GM19395 (cell line): ENCODE data around the gene CREB3L1.
"Not testable (repeated sequence)": the region's sequence is repeated elsewhere in the genome, so short reads cannot be mapped to it uniquely, and the experiment has no call there.

ENCODE experiments used
- ATAC-seq: cut with Tn5 transposase; IDR thresholded peaks from one replicate; pipeline ENCODE4 v1.9.1; 2021; ENCODE audit warnings: mild to moderate bottlenecking, moderate library complexity; ENCODE audit not compliant: unreplicated experiment

Gene CREB3L1

GRCh38 chr11:46248289-46249102 lies 29.0 kb upstream of the CREB3L1 start:
- no peak for ATAC-seq

- no peak for ATAC-seq
Observed at GRCh38 chr11:46249103-46249937, 28.1 kb upstream of the CREB3L1 start.

- no peak for ATAC-seq
Observed at GRCh38 chr11:46249938-46250744, 27.3 kb upstream of the CREB3L1 start.

- no peak for ATAC-seq
Observed at GRCh38 chr11:46250745-46251052, 26.8 kb upstream of the CREB3L1 start.

- no peak for ATAC-seq
Observed at GRCh38 chr11:46251954-46252353, 25.5 kb upstream of the CREB3L1 start.

GRCh38 chr11:46252373-46252914 lies 25.0 kb upstream of the CREB3L1 start:
- no peak for ATAC-seq

GRCh38 chr11:46253258-46254132 lies 24.0 kb upstream of the CREB3L1 start:
- ATAC-seq = no peak

GRCh38 chr11:46254133-46254491 lies 23.4 kb upstream of the CREB3L1 start:
- no peak for ATAC-seq

GRCh38 chr11:46256540-46257001 lies 20.9 kb upstream of the CREB3L1 start:
- ATAC-seq = no peak

GRCh38 chr11:46259347-46259746 lies 18.1 kb upstream of the CREB3L1 start:
- not testable (repeated sequence) for ATAC-seq

- ATAC-seq = no peak
Observed at GRCh38 chr11:46259971-46260560, 17.4 kb upstream of the CREB3L1 start.

GRCh38 chr11:46263120-46263519 lies 14.3 kb upstream of the CREB3L1 start:
- no peak for ATAC-seq

GRCh38 chr11:46264030-46264429 lies 13.4 kb upstream of the CREB3L1 start:
- no peak for ATAC-seq

- ATAC-seq = no peak
Observed at GRCh38 chr11:46264976-46265375, 12.5 kb upstream of the CREB3L1 start.

- ATAC-seq = no peak
Observed at GRCh38 chr11:46265764-46266163, 11.7 kb upstream of the CREB3L1 start.

GRCh38 chr11:46267930-46268329 lies 9.5 kb upstream of the CREB3L1 start:
- ATAC-seq = no peak

GRCh38 chr11:46270684-46271083 lies 6.8 kb upstream of the CREB3L1 start:
- no peak for ATAC-seq

- ATAC-seq = no peak
Observed at GRCh38 chr11:46271407-46271806, 6.1 kb upstream of the CREB3L1 start.

- ATAC-seq = no peak
Observed at GRCh38 chr11:46271875-46272815, 5.3 kb upstream of the CREB3L1 start.
